ENCODE measurements around the gene PRKCI. TPM values are rescaled to one million over a fixed set of nuclear protein-coding genes. Genes with fewer than 3 reads are reported as not detected.

The PRKCI gene
- total and polyA plus RNA-seq, 4 donors: 3.2 to 12.7 (median 8.7) TPM

DNA sequence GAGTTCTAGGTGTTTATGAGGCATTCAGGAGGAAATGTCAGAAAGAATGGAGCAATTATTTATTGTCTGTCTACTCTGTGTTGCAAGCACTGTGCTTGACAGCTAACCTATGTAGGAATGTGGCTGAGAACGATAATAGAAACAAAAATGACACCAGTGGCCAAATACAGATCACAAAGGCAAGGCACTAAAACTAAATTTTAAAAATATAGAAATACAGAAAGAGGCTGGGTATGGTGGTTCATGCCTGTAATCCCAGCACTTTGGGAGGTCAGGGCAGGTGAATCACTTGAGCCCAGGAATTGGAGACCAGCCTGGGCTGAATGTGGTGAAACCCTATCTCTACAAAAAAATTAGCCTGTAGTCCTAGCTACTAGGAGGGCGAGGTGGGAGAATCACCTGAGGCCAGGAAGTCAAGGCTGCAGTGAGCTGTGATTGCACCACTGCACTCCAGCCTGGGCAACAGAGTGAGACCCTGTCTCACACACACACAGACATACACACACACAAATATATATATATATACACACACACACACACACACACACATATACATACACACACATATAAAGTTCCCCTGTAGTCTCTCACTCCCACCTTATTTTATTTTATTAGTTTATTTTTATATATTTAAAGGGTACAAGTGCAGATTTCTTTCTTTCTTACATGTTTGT is 6.0 kb downstream of the PRKCI start:
- Histone ChIP-seq H3K9ac (ENCODE audit: low read depth in 1 of 2, low read length in 2 of 2) (no peak overlapping the region), H3K27me3 (ENCODE audit: control insufficient read depth in 4 of 4, insufficient read depth in 4 of 4, low read length in 3 of 4) (no peaks in the 10 kb centered on the region), H3K4me3 (ENCODE audit: low read depth in 1 of 3, low read length in 3 of 3) (no peak overlapping the region), H3K27ac (ENCODE audit: low read depth in 1 of 2, low read length in 2 of 2) (no peak overlapping the region), H3K4me1 (ENCODE audit: control insufficient read depth in 4 of 4, insufficient read depth in 4 of 4, low read length in 3 of 4) (peaks cover 0 to 5% (median 4%) of the 10 kb centered on the region in 4 donors), H3K9me3 (ENCODE audit: control insufficient read depth in 4 of 4, low read length in 3 of 4) (no peaks in the 10 kb centered on the region), H3K36me3 (ENCODE audit: control insufficient read depth in 4 of 4, insufficient read depth in 3 of 4, low read depth in 1 of 4, low read length in 3 of 4) (no peaks in the 10 kb centered on the region)
- no peak for TF ChIP-seq HNF4A (conservative IDR thresholded peaks at IDR 0.05)
- TF ChIP-seq ATF3 (IDR thresholded peaks at IDR 0.05): no peak
- TF ChIP-seq HNF4G (IDR thresholded peaks at IDR 0.05): no peak
- TF ChIP-seq NR2F2 (IDR thresholded peaks at IDR 0.05): no peak
- TF ChIP-seq YY1 (IDR thresholded peaks at IDR 0.05): no peak
- TF ChIP-seq, protein P1, sequence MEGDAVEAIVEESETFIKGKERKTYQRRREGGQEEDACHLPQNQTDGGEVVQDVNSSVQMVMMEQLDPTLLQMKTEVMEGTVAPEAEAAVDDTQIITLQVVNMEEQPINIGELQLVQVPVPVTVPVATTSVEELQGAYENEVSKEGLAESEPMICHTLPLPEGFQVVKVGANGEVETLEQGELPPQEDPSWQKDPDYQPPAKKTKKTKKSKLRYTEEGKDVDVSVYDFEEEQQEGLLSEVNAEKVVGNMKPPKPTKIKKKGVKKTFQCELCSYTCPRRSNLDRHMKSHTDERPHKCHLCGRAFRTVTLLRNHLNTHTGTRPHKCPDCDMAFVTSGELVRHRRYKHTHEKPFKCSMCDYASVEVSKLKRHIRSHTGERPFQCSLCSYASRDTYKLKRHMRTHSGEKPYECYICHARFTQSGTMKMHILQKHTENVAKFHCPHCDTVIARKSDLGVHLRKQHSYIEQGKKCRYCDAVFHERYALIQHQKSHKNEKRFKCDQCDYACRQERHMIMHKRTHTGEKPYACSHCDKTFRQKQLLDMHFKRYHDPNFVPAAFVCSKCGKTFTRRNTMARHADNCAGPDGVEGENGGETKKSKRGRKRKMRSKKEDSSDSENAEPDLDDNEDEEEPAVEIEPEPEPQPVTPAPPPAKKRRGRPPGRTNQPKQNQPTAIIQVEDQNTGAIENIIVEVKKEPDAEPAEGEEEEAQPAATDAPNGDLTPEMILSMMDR (IDR thresholded peaks at IDR 0.05; ENCODE audit: low read depth, low read length, missing input control): no peak
- TF ChIP-seq RAD21 (IDR thresholded peaks at IDR 0.05): no peak
- no peak for TF ChIP-seq FOXA1 (IDR thresholded peaks at IDR 0.05)
- no peak for TF ChIP-seq EGR1 (IDR thresholded peaks at IDR 0.05; ENCODE audit: low read depth in 2 of 2)
- TF ChIP-seq, protein P2, sequence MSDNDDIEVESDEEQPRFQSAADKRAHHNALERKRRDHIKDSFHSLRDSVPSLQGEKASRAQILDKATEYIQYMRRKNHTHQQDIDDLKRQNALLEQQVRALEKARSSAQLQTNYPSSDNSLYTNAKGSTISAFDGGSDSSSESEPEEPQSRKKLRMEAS (IDR thresholded peaks at IDR 0.05): no peak
- TF ChIP-seq ZBTB33 (IDR thresholded peaks at IDR 0.05): no peak
- TF ChIP-seq JUND (IDR thresholded peaks at IDR 0.05): no peak
- WGBS: 82% methylated on average over 2 of the region's 2 CpGs
- DNase-seq (ENCODE audit: low spot score): no peak

DNA sequence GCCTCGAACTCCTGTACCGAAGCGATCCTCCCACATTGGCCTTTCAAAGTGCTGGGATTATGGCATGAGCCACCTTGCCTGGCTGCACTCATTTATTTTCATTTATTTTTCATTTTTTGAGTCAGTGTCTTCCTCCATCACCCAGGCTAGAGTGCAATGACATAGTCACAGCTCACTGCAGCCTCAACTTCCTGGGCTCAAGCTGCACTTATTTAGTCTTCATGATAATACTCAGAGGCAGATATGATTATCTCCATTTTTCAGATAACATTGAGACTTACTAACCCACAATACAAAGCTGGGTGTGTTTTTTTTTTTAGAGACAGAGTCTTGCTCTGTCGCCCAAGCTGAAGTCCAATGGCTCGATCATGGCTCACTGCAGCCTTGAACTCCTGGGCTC is 10.0 kb downstream of the PRKCI start:
- 95% methylated on average over 5 of the region's 5 CpGs for WGBS
- TF ChIP-seq EGR1 (IDR thresholded peaks at IDR 0.05; ENCODE audit: low read depth in 2 of 2) (no peak), YY1 (IDR thresholded peaks at IDR 0.05) (no peak), FOXA1 (IDR thresholded peaks at IDR 0.05) (no peak), NR2F2 (IDR thresholded peaks at IDR 0.05) (no peak), SP1 (IDR thresholded peaks at IDR 0.05) (no peak), HNF4A (conservative IDR thresholded peaks at IDR 0.05) (no peak), HNF4G (IDR thresholded peaks at IDR 0.05) (no peak), ATF3 (IDR thresholded peaks at IDR 0.05) (no peak), RAD21 (IDR thresholded peaks at IDR 0.05) (no peak), RXRA (IDR thresholded peaks at IDR 0.05) (no peak), TAF1 (conservative IDR thresholded peaks at IDR 0.05) (no peak), JUND (IDR thresholded peaks at IDR 0.05) (no peak), ZBTB33 (IDR thresholded peaks at IDR 0.05) (no peak), FOXA2 (IDR thresholded peaks at IDR 0.05) (no peak)
- TF ChIP-seq, protein P2 (IDR thresholded peaks at IDR 0.05): no peak
- TF ChIP-seq, protein P1 (IDR thresholded peaks at IDR 0.05; ENCODE audit: low read depth, low read length, missing input control): no peak
- TF ChIP-seq, protein P3, sequence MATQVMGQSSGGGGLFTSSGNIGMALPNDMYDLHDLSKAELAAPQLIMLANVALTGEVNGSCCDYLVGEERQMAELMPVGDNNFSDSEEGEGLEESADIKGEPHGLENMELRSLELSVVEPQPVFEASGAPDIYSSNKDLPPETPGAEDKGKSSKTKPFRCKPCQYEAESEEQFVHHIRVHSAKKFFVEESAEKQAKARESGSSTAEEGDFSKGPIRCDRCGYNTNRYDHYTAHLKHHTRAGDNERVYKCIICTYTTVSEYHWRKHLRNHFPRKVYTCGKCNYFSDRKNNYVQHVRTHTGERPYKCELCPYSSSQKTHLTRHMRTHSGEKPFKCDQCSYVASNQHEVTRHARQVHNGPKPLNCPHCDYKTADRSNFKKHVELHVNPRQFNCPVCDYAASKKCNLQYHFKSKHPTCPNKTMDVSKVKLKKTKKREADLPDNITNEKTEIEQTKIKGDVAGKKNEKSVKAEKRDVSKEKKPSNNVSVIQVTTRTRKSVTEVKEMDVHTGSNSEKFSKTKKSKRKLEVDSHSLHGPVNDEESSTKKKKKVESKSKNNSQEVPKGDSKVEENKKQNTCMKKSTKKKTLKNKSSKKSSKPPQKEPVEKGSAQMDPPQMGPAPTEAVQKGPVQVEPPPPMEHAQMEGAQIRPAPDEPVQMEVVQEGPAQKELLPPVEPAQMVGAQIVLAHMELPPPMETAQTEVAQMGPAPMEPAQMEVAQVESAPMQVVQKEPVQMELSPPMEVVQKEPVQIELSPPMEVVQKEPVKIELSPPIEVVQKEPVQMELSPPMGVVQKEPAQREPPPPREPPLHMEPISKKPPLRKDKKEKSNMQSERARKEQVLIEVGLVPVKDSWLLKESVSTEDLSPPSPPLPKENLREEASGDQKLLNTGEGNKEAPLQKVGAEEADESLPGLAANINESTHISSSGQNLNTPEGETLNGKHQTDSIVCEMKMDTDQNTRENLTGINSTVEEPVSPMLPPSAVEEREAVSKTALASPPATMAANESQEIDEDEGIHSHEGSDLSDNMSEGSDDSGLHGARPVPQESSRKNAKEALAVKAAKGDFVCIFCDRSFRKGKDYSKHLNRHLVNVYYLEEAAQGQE (IDR thresholded peaks at IDR 0.05): no peak

More for the DNA sequence above, 10.0 kb downstream of the PRKCI start:
- Histone ChIP-seq H3K27ac (ENCODE audit: low read depth in 1 of 2, low read length in 2 of 2) (no peak overlapping the region), H3K27me3 (ENCODE audit: control insufficient read depth in 4 of 4, insufficient read depth in 4 of 4, low read length in 3 of 4) (no peaks in the 10 kb centered on the region), H3K9me3 (ENCODE audit: control insufficient read depth in 4 of 4, low read length in 3 of 4) (no peaks in the 10 kb centered on the region), H3K4me3 (ENCODE audit: low read depth in 1 of 3, low read length in 3 of 3) (no peak overlapping the region), H3K36me3 (ENCODE audit: control insufficient read depth in 4 of 4, insufficient read depth in 3 of 4, low read depth in 1 of 4, low read length in 3 of 4) (peaks cover 0 to 4% (median 2%) of the 10 kb centered on the region in 4 donors), H3K9ac (ENCODE audit: low read depth in 1 of 2, low read length in 2 of 2) (no peak overlapping the region), H3K4me1 (ENCODE audit: control insufficient read depth in 4 of 4, insufficient read depth in 4 of 4, low read length in 3 of 4) (peaks cover 0 to 2% (median 0%) of the 10 kb centered on the region in 4 donors)
- DNase-seq (ENCODE audit: low spot score): no peak
